GM21737 (cell line): ENCODE data around the gene WNT9B.

Experiments used
- ATAC-seq: cut with Tn5 transposase; IDR thresholded peaks from one replicate; pipeline ENCODE4 v1.9.1; 2021; ENCODE audit warnings: mild to moderate bottlenecking, moderate library complexity; ENCODE audit not compliant: unreplicated experiment

The WNT9B gene

GRCh38 chr17:46879101-46879500 lies 27.7 kb downstream of the WNT9B start:
- ATAC-seq: no peak

GRCh38 chr17:46881015-46881414 lies 29.6 kb downstream of the WNT9B start:
- no peak for ATAC-seq

- ATAC-seq: no peak
Observed at GRCh38 chr17:46882666-46883065, 31.3 kb downstream of the WNT9B start.

GRCh38 chr17:46883871-46884520 lies 32.6 kb downstream of the WNT9B start:
- no peak for ATAC-seq

- ATAC-seq: no peak
Observed at GRCh38 chr17:46884552-46884951, 33.2 kb downstream of the WNT9B start.

- no peak for ATAC-seq
Observed at GRCh38 chr17:46885415-46886309, 34.3 kb downstream of the WNT9B start.

GRCh38 chr17:46886310-46886663 lies 34.9 kb downstream of the WNT9B start:
- ATAC-seq: no peak

GRCh38 chr17:46887717-46888116 lies 36.3 kb downstream of the WNT9B start:
- ATAC-seq: no peak

GRCh38 chr17:46888727-46889126 lies 37.3 kb downstream of the WNT9B start:
- ATAC-seq: no peak

- no peak for ATAC-seq
Observed at GRCh38 chr17:46889519-46889918, 38.1 kb downstream of the WNT9B start.

- no peak for ATAC-seq
Observed at GRCh38 chr17:46889992-46890564, 38.7 kb downstream of the WNT9B start.

GRCh38 chr17:46890638-46891037 lies 39.3 kb downstream of the WNT9B start:
- no peak for ATAC-seq

- no peak for ATAC-seq
Observed at GRCh38 chr17:46892192-46892703, 40.9 kb downstream of the WNT9B start.

GRCh38 chr17:46894024-46894423 lies 42.6 kb downstream of the WNT9B start:
- ATAC-seq: no peak

- ATAC-seq: no peak
Observed at GRCh38 chr17:46894476-46895151, 43.2 kb downstream of the WNT9B start.

GRCh38 chr17:46895171-46895570 lies 43.8 kb downstream of the WNT9B start:
- ATAC-seq: no peak

GRCh38 chr17:46896991-46897390 lies 45.6 kb downstream of the WNT9B start:
- ATAC-seq: no peak

GRCh38 chr17:46898364-46898763 lies 47.0 kb downstream of the WNT9B start:
- ATAC-seq: no peak

- no peak for ATAC-seq
Observed at GRCh38 chr17:46898860-46899259, 47.5 kb downstream of the WNT9B start.

GRCh38 chr17:46901291-46901690 lies 49.9 kb downstream of the WNT9B start:
- no peak for ATAC-seq
